Activated CD4-positive, alpha-beta T cell treated with anti-CD3 and anti-CD28 coated beads, Interleukin-2, amount 50 U/mL, for 16 hours (primary cell): ENCODE results near the gene LAMA2.
A peak's percentile ranks its signal among the peaks of the same experiment; 100 is the strongest.

Experiments
- DNase-seq: peaks from one replicate; pipeline ENCODE4 v3.0.0-alpha.2; 2020

Gene LAMA2

DNA sequence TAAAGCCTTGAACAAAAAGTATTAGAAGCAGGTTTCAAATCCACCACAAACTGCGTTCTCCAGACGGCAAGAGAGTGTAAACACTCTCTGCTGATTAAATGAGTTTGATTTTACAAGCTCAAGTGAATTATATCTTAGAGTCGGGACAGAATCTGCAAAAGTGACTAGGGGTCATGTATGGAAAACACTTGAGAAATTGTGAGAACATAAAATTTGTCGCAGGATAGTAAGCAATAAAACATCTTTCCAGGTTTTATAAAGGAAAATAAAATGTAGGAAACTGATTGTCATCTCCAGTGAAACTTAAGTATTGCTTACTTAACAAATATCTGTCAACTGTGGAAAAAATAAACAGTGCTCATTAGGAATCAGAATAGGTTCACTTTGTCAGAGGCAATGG lies 452.9 kb downstream of the LAMA2 start:
- DNase-seq: no peak

DNA sequence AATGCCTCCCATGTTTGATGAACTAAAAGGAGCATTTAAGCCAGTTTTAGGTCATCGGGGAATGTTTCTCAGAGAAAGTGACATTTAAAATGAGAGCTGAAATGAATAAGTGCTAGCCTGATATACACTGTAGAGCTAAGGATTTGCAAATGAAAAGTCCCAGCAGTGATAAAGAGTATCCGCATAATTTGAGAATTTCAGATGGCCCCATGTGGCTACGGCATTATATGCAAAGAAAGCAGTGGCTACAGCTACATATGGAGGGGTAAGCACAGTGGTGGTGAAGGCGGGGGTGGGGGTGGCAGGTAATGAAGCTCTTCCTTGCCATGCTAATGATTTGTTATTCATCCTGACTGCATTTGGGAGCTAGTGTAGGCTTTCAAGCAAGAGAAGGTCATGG lies 455.7 kb downstream of the LAMA2 start:
- no peak for DNase-seq

DNA sequence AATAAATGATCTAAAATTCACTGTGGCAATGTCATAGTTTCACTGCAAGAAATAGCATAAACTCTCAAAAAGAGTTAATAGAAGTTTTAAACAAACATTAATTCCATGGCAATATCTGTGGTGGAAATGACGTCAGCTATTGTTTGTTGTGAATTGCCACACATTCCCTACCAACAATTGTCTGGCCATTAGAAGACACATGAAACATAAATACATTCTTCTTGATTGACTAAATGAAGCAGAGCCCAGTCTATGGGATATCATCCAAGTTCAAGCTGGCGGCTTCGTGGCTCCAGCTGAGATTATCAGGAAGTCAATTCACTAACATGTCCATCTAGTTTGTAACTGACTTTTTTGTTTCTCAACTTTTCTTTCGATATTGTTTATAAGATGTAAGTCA lies 458.0 kb downstream of the LAMA2 start:
- DNase-seq: no peak

DNA sequence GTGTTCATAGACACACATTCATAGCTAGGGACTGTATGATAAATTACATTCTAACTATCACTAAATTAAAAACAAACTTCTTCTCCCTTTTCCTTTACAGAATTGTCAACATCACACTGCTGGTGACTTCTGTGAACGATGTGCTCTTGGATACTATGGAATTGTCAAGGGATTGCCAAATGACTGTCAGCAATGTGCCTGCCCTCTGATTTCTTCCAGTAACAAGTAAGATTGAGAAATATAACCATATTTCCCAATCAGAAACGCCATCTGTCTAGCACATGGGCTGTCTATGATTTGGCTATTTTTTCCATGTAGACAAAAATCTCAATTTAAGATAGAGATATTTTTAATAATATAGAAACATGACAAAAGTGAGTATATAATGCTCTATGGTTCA lies 459.3 kb downstream of the LAMA2 start:
- no peak for DNase-seq

DNA sequence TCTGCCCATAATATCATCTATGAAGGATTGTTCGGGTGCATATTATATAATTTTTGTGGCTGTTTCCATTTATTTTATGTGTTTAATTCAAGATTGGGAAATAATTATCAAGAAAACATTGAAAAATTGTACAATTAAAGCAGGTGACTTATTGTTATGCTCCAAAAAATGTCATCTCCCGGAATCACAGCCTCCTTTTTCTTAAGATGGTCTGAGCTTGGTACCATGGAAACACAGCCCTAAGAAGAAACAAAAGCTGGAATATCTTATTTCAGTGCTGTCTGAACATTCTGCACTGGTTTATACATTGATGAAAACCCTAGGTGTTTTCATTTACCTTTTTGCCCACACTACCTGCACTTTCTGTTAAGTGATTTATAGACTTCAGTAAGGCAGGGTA lies 459.9 kb downstream of the LAMA2 start:
- DNase-seq: no peak

DNA sequence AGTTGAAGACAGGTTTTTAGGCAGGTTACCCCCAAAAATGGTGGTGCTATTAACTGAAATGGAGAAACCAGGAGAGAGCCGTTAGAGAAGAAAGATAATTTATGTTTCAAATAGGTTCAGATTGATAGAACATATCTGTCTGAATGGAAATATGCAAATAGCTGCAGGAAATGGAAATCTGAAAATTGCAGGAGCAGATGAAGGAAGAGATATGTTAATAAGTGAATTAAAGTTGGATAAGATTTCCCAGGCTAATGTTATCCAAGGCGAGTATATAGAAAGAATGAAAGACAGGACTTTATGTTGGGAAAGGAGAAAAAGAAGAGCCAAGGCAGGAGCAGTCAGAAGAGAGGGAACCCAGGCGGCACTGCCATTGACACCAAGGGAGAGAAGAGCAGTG lies 461.4 kb downstream of the LAMA2 start:
- no peak for DNase-seq

DNA sequence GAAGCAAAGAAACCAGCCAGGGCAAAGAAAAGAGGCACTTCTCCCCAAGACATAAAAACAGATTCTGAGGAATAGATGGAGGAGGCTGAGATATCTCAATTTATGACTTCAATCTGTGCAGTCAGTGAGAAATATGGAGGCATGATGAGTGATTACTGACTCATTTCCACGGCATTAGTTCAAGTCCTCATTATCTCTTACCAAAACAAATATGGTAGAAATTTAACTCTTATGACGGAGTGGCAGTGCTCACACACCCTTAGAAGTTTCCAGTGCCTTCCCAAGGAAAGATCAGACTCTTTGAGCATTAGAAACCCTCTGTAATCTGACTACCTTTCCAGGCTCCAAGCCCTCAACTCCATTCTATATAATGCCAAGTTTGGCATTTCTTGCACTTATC lies 463.0 kb downstream of the LAMA2 start:
- no peak for DNase-seq

DNA sequence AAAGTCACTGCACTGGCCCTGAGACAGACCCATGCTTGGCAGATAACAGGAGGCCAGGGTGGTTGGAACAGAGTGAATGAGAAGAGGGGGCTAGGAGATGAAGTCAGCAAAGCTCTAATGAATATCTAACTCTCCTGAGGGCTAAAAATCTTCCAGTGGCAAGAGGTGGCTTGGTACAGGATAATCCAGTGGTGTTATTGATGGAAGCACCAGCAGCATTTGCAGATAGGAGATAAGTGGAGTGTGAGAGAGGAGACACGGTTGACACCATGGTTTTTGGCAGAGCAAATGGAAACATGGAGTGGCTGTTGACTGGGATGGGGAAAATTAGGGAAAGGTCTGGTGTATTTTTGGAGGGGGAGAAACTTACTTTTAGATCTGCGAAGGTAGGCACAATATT lies 464.0 kb downstream of the LAMA2 start:
- no peak for DNase-seq

DNA sequence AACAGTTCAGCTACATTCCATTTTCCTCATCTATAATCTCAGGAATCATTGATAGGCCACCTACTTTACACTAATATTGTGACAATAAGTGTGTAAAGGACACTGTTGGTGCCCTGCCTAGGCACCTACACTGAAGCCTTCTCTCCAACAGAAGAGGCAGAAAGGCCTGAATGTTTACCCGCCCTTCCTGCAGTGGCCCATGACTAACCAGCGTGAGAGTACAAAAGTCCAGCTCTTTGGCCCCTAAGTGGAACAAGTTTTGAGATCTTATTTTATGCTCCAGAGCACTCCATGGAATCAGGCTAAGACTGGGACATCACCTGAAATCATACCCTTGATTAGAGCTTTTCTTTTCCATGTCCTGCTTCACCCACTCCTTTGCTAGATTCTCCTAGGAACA lies 467.3 kb downstream of the LAMA2 start:
- no peak for DNase-seq

DNA sequence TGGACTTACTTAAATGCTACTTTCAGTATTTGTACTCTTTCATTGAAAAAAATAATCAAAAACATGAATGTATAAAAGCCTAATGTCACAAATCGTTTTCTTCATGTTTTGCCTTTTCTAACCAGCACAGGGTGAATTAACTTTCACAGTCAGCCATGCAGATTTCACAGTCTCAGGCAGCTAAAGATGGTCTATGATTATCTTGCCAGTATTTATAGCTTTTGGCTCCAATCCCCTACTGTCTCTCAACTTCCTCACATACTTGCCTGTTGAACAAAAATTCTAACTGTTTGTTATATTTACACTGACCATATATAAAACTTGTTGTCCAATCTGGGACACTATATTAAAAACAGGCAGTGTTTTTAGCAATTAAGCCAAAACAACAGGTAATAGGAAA lies 468.9 kb downstream of the LAMA2 start:
- DNase-seq: no peak

DNA sequence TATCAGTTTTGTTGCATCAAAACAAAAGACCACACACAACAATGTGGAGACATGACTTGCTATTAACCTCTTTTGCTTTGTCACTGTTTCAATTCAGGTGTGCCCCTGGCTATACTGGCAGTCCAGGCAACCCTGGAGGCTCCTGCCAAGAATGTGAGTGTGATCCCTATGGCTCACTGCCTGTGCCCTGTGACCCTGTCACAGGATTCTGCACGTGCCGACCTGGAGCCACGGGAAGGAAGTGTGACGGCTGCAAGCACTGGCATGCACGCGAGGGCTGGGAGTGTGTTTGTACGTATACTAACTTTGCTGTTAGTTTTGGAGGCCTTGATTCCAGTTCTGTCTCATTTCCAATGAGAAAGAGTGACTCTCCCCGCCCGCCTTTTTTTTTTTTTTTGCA lies 470.1 kb downstream of the LAMA2 start:
- no peak for DNase-seq

DNA sequence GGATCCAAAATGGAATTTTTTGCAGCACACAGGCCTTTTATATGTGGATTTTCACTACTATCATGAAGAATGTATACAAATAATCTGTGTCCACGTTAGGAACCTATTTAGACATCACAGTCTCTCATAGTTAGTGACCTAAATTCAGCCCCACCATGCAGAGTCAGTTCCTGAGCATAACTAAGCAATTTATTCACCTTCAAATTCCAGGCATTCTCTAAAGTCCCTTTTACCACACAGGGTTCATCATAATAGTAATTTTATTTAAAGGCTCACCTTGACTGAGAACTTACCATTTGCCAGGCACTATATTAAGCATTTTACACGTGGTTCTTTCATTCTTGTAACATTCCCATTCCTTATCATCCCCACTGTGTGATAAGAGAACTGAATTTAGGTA lies 473.2 kb downstream of the LAMA2 start:
- DNase-seq: no peak

DNA sequence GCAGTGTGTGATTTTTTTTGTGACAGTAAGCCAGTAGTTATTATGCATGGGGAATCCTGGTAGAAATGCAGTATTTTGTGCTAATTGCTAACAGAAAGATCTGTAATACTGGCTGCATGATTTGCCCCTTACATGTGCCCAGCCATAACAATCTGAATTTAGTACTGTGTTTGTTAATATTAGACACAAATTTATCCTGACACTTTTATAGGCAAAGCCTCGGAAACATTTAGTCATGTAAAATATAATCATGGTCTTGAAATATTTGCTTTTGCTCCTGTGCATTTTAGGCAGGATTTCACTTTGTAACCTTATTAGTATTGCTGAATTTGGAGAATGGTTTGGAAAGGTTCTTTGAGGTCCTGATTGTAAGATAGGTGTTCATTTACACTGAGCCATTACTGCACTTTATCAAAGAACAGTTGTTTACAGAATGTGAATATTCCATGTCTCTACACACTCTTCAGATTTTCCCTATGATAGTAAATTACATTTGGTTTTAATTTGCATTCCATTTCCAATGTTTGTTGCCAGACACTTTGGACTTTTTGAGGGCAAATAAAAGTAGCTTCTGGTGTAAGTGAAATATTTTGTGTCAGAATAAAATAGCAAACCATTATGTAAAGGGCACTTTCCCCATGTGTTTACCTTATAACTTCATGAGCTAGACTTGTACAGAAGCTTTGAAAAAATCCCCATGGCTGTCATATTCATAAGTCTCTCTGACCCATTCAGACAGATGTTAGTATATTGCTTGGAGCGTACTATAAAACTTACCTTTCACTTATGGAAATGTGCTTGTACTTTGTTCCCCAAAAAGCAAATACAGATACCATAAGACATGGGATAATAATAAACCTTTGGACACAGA lies 477.1 kb downstream of the LAMA2 start:
- DNase-seq: no peak

DNA sequence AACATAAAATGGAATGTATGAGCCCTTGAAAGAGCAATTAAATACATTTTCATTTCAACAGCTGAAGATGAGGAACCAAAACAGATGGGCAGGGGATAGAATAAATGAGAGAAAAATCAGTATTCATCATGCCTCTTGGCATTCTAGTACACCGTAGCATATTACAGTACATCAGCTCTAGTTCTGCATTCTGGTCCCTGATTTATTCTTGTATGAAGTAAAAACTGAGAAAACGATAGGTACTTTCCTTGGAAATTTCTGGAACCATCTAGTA lies 477.7 kb downstream of the LAMA2 start:
- no peak for DNase-seq

DNA sequence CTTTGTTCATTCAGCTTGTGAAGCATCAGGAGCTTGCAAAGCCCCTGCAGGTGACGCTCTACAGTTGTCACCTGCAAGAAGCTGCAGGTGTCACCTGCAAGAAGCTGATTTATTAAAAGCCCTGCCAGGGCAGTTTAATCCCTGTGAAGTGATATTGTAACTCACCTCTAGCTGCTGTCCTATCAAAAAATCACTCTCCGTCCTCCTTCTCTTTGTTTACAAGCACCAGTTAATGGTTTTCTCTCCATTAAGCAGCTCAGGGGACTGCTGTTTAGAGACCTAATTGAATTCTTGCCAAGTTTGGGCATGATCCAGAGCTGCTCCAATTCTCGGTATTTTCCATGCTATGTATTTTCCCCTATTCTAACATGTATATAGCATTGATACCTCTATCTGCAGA lies 481.1 kb downstream of the LAMA2 start:
- no peak for DNase-seq

DNA sequence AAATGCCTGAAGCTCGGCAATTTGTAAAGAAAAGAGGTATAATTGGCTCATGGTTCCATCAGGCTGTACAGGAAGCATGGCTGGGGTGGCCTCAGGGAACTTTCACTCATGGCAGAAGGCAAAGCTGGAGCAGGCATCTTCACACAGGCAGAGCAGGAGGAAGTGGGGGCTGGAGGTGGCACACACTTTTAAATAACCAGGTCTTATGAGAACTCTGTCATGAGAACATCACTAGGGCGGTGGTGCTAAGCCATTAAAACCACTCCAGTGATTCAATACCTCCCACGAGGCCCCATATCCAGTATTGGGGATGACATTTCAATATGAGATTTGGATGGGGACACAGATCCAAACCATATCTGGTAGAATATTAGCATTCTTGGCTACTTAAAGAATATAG lies 481.8 kb downstream of the LAMA2 start:
- DNase-seq: no peak

DNA sequence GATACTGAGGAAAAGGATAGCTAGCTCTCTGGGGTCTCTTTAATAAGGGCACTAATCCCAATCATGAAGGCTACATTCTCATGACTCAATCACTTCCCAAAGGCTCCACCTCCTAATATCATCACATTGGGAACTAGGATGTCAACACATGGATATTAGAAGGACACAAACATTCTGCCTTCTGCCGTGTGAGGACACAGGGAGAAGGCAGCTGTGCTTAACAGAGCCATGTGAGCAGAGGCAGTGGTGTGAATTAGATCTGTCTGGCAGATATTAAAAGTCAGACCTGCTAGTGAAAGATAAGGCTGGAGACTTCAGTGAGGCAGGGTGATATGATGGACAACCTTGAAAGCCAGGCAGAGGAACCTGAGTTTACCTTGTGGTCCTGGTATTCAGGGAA lies 485.1 kb downstream of the LAMA2 start:
- no peak for DNase-seq

DNA sequence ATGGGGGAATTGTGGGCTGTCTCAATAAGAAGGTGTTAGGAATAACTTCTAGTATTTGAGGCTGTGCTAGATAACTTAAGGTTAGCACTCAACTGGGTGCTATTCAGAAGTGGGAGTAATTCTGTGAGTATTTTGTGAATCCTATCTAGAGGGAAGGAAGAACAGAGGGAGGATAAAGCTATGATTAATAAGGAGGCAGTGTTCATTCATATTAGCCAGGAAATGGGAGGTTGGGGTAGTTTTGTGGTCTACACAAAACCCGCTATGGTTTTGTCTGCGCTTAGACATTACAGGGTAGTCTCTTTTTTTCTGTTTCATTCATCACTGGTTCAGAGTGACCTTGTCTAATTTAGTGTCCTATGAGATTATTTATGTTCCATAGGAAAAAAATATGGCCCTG lies 486.0 kb downstream of the LAMA2 start:
- peak; percentile 34 for DNase-seq

DNA sequence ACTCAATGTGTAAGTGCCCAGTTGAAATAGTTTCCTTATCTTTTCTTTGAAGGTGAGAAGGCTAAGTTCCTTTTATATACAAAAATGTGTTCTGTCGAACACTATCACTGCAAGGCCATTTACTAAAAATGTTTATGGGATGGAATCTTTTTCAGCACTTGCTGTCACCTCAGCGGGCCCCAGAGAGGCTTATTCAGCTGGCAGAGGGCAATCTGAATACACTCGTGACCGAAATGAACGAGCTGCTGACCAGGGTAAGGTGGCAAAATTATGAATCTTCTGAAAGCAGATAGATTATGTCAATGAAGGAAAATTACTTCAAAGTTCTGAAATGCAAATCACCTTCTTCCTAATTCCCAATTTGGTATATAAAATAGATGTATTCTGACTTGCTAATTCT lies 486.8 kb downstream of the LAMA2 start:
- no peak for DNase-seq

DNA sequence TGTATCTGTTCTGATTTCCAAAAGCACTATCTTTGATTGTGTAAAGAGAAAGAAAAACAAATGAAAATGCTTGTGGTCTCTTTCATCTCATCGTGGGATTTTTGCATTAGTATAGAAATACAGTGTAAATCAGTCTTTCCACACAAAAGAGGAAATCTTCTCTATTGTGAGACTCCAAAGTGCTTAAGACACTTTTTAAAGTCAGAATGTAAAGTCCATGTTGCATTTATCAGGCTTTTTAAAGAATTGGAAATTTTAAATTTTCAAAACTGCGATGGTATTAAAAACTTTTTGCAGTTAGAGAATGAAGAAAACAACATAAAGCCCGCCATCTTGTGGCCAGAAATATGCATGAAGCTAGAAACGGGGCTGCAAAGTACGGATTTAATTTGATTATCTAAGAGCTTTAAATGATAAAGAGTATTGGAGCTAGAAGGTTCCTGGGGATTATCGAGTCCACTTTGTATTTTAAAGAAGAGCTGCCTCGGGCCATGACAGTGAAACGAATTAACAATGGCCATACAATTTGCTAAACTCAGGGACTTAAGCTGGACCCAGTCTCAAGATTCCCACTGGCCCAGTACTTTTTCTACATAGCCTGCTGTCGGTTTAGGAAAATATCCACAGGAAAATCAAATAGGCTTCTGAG lies 487.5 kb downstream of the LAMA2 start:
- DNase-seq: peak; percentile 44

DNA sequence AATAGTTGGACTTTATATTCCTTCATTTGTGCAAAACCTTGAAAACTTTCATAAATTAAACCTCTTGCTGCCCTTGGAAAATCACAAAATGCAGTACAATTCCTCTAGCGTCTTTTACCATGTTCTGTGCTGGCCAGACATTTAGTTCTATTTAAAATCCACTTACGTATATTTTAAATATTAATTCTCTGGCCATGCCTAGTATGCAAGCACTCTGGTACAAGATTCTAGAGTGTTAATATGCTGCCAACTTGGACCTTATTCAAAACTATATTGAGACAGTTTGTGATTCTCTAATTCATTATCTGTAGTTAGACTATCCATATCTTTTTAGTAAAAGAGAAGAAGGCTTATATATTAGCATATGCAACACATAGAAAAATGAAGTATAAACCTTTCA lies 498.9 kb downstream of the LAMA2 start:
- DNase-seq: no peak

DNA sequence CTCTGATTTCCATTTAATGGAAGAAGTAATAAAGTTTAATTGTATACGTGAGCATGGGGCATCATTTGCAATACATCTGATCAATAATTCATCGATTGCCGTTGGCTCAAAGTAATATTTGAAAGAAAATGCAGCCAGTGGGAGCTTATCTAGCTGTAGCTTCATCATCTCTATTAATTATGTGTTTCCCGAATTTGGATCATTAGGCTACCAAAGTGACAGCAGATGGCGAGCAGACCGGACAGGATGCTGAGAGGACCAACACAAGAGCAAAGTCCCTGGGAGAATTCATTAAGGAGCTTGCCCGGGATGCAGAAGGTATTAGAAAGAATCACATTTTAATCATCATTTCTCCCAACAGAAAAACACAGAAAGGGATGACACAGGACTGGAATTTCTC lies 500.0 kb downstream of the LAMA2 start:
- no peak for DNase-seq

DNA sequence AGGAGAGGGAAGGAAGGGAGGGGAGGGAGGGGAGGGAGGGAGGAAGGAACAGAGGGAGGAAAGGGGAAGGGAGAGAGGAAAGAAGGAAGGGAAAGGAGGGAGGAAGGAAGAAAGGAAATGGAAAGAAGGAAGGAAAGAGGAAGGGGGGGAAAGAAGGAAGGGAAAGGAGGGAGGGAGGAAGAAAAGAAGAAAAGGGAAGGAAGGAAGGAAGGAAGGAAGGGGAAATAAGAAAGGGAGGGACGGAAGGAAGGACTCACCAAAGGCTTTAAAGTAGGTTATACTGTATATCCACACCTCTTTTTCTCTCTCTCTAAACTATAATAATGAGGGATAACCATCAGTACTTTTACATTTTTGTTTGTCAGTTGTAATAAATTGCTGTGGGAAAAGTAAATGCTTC lies 502.2 kb downstream of the LAMA2 start:
- DNase-seq: no peak

DNA sequence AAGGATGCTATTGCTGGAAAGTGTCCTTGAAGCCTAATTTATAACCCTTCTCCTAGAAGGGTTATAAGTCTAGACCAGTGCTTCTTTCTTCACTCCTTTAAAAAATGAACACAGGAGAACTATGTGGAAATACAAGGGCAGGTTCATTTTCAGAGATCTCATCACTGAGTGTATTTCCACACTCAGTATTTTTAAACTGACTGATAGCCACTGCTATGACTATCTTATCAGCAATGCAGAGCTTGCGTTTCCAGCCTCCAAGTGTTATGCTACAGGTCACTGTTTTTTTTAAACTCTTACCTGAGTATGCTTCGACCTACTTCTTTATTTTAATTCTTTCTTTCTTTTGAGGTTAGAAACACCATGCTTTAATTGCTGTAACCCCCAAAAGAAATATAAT lies 508.0 kb downstream of the LAMA2 start:
- DNase-seq: no peak

DNA sequence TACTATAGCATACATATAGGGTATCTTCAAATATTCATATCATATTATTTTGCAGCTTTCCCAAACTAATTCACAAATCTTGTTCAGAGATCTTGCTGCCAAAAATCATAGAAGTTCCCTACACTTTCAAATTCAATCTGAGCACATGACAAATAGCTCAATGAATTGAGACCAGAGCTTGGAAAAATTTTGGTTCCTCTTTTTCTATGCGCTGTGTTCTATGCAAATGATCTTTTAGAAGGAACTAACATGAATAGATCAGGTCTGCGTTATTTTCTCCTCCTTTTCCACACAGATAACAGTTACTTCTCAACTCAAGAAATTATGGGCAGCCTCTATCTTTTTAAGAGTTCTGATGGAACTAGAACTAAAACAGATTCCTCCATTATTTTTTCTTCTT lies 510.7 kb downstream of the LAMA2 start:
- no peak for DNase-seq
